ENCODE results near the gene OR52E1. TPM values are rescaled to one million over a fixed set of nuclear protein-coding genes. Genes with fewer than 3 reads are reported as not detected.

The OR52E1 gene
- total and polyA plus RNA-seq, 9 of the 15 experiments (the other 6 are each of a cell fraction or from before 2014, with no cell fraction given), result not detected

GRCh38 chr11:5096011-5096410 is 26.6 kb downstream of the OR52E1 start:
- CTCF ChIA-PET (ENCODE audit: low intra/inter-chr PET ratio), result no interaction called here
- POLR2A ChIA-PET, result no interaction called here
- FAIRE-seq, result no peak

GRCh38 chr11:5102246-5102645 is 32.9 kb downstream of the OR52E1 start:
- H3K9me3 ChIP-seq (replicated peaks; ENCODE audit: control insufficient read depth, insufficient read depth, low read depth, low read length), result no peaks in the 10 kb centered on the region
- WGBS (ENCODE audit: insufficient coverage, low coverage, missing lambda C conversion rate), result 0% methylated on average over 2 of the region's 2 CpGs
- in situ Hi-C loops (cut with MboI) (no loop called here), intact Hi-C loops (cut with micrococcal nuclease) (loop anchor here (5.0 kb wide), 1 partner anchor 465 kb away; the partner anchor contains the start of gene OR51D1)
- H3K9me1 ChIP-seq (ENCODE audit: control insufficient read depth, insufficient read depth, low read length), result no peaks in the 10 kb centered on the region
- no peak overlapping the region for H3K27ac ChIP-seq (ENCODE audit: extremely low read depth, low read depth, low read length)
- no peak overlapping the region for H3K4me3 ChIP-seq
- ATAC-seq (no peak; the same call in 1 of the 3 replicates), DNase-seq (ENCODE audit: extremely low read depth in 1 of 4, low spot score in 3 of 4) (no peak), FAIRE-seq (no peak)
- no peak overlapping the region for H3K4me2 ChIP-seq (ENCODE audit: insufficient read depth, low read length)
- H3K36me3 ChIP-seq (ENCODE audit: control insufficient read depth, insufficient read depth, low read length), result no peaks in the 10 kb centered on the region
- H3K9ac ChIP-seq (ENCODE audit: insufficient read depth in 1 of 2, low read depth in 2 of 2, low read length in 2 of 2), result no peak overlapping the region
- H3K27me3 ChIP-seq (ENCODE audit: control insufficient read depth in 2 of 2, insufficient read depth in 2 of 2, low read length in 2 of 2), result peaks cover 0 to 9% of the 10 kb centered on the region in 2 experiments; a peak in 2 of 5 replicates
- no peaks in the 10 kb centered on the region for H3K79me2 ChIP-seq (ENCODE audit: control insufficient read depth, insufficient read depth, low read length)
- ChIA-PET CTCF (ENCODE audit: low intra/inter-chr PET ratio) (no interaction called here), POLR2A (no interaction called here)
- no peaks in the 10 kb centered on the region for H4K20me1 ChIP-seq (replicated peaks; ENCODE audit: control insufficient read depth, insufficient read depth, low read length)
- BruUV-seq (replicated peaks), result no TSS peak
- peak overlapping the region; percentile 34; the same call in 1 of the 2 replicates for H2AFZ ChIP-seq (ENCODE audit: low read depth, low read length)
- peaks cover 0 to 2% of the 10 kb centered on the region in 2 experiments; a peak in 2 of 5 replicates for H3K4me1 ChIP-seq (replicated peaks in 1 of 2; ENCODE audit: control insufficient read depth in 2 of 2, insufficient read depth in 2 of 2, low read length in 2 of 2)
- no peak for TF ChIP-seq KLF6 (CRISPR knock-in tag; IDR thresholded peaks at IDR 0.05; ENCODE audit: borderline replicate concordance)
- TF ChIP-seq RFX1 (IDR thresholded peaks at IDR 0.05), result no peak
- no peak for TF ChIP-seq EWSR1 (IDR thresholded peaks at IDR 0.05; ENCODE audit: borderline replicate concordance, low read depth, partially characterized antibody)
- TF ChIP-seq ZNF253 (CRISPR knock-in tag; conservative IDR thresholded peaks at IDR 0.05), result no peak
- TF ChIP-seq GTF2B (IDR thresholded peaks at IDR 0.05; ENCODE audit: extremely low read depth, insufficient read length), result no peak
- no peak for TF ChIP-seq ETV5 (CRISPR knock-in tag; IDR thresholded peaks at IDR 0.05; ENCODE audit: low read depth)
- TF ChIP-seq U2AF1 (optimal IDR thresholded peaks at IDR 0.05; ENCODE audit: low read depth, low read length), result no peak
- TF ChIP-seq JUNB (CRISPR knock-in tag; conservative IDR thresholded peaks at IDR 0.05), result no peak
- TF ChIP-seq MITF (IDR thresholded peaks at IDR 0.05), result no peak

More at GRCh38 chr11:5096011-5096410, 26.6 kb downstream of the OR52E1 start:
- WGBS (ENCODE audit: insufficient coverage, low coverage, missing lambda C conversion rate), result 25% methylated on average over 2 of the region's 2 CpGs
- Histone ChIP-seq H2AFZ (ENCODE audit: low read depth, low read length) (0 out of 2 replicates have a peak overlapping the region, but pooled peaks have one; percentile 14), H3K27me3 (ENCODE audit: control insufficient read depth in 2 of 2, insufficient read depth in 2 of 2, low read length in 2 of 2) (no peaks in the 10 kb centered on the region), H3K4me3 (no peak overlapping the region), H3K9ac (ENCODE audit: insufficient read depth in 1 of 2, low read depth in 2 of 2, low read length in 2 of 2) (no peak overlapping the region), H3K4me1 (replicated peaks in 1 of 2; ENCODE audit: control insufficient read depth in 2 of 2, insufficient read depth in 2 of 2, low read length in 2 of 2) (no peaks in the 10 kb centered on the region), H3K4me2 (ENCODE audit: insufficient read depth, low read length) (no peak overlapping the region), H3K9me1 (ENCODE audit: control insufficient read depth, insufficient read depth, low read length) (no peaks in the 10 kb centered on the region), H3K36me3 (ENCODE audit: control insufficient read depth, insufficient read depth, low read length) (no peaks in the 10 kb centered on the region), H3K9me3 (replicated peaks; ENCODE audit: control insufficient read depth, insufficient read depth, low read depth, low read length) (no peaks in the 10 kb centered on the region), H3K79me2 (ENCODE audit: control insufficient read depth, insufficient read depth, low read length) (no peaks in the 10 kb centered on the region), H3K27ac (ENCODE audit: extremely low read depth, low read depth, low read length) (no peak overlapping the region), H4K20me1 (replicated peaks; ENCODE audit: control insufficient read depth, insufficient read depth, low read length) (no peaks in the 10 kb centered on the region)
- no TSS peak for BruUV-seq (replicated peaks)
- peak; percentile 37; the same call in 1 of the 2 replicates for TF ChIP-seq ZNF316 (IDR thresholded peaks at IDR 0.05)
- no peak for TF ChIP-seq SRSF1 (IDR thresholded peaks at IDR 0.05; ENCODE audit: low read depth, low read length)
- ATAC-seq (no peak), DNase-seq (ENCODE audit: extremely low read depth in 1 of 4, low spot score in 3 of 4) (no peak)
- in situ Hi-C loops (cut with MboI) (no loop called here), intact Hi-C loops (cut with micrococcal nuclease) (no loop called here)
